Measurements from ENCODE around the gene DEPP1. TPM values are rescaled to one million over a fixed set of nuclear protein-coding genes. Genes with fewer than 3 reads are reported as not detected.
A peak's percentile ranks its signal among the peaks of the same experiment; 100 is the strongest.

Gene DEPP1
- total RNA-seq, 1 donor from 2014 or later: 11.1 TPM

GRCh38 chr10:44979281-44980191 is 927 bp upstream of the DEPP1 start:
- TF ChIP-seq CTCF (IDR thresholded peaks at IDR 0.05; ENCODE audit: unreplicated experiment): no peak
- DNase-seq (ENCODE audit: low spot score in 2 of 2, unreplicated experiment in 2 of 2): no peak
- Mint-ChIP-seq H3K27ac (peak overlapping the region; percentile 91), H3K36me3 (no peaks in the 10 kb centered on the region), H3K9me3 (no peaks in the 10 kb centered on the region), H3K4me3 (no peak overlapping the region), H3K27me3 (ENCODE audit: low read depth) (no peaks in the 10 kb centered on the region), H3K4me1 (peaks cover 64% of the 10 kb centered on the region)

GRCh38 chr10:44978213-44978569 is 418 bp downstream of the DEPP1 start:
- H3K4me1 Mint-ChIP-seq: peaks cover 77% of the 10 kb centered on the region
- H3K36me3 Mint-ChIP-seq: no peaks in the 10 kb centered on the region
- TF ChIP-seq CTCF (IDR thresholded peaks at IDR 0.05; ENCODE audit: unreplicated experiment): no peak
- H3K27ac Mint-ChIP-seq: peak overlapping the region; percentile 91
- H3K9me3 Mint-ChIP-seq: no peaks in the 10 kb centered on the region
- DNase-seq (ENCODE audit: low spot score in 2 of 2, unreplicated experiment in 2 of 2): no peak
- H3K4me3 Mint-ChIP-seq: peak overlapping the region; percentile 72
- no peaks in the 10 kb centered on the region for H3K27me3 Mint-ChIP-seq (ENCODE audit: low read depth)

DNA sequence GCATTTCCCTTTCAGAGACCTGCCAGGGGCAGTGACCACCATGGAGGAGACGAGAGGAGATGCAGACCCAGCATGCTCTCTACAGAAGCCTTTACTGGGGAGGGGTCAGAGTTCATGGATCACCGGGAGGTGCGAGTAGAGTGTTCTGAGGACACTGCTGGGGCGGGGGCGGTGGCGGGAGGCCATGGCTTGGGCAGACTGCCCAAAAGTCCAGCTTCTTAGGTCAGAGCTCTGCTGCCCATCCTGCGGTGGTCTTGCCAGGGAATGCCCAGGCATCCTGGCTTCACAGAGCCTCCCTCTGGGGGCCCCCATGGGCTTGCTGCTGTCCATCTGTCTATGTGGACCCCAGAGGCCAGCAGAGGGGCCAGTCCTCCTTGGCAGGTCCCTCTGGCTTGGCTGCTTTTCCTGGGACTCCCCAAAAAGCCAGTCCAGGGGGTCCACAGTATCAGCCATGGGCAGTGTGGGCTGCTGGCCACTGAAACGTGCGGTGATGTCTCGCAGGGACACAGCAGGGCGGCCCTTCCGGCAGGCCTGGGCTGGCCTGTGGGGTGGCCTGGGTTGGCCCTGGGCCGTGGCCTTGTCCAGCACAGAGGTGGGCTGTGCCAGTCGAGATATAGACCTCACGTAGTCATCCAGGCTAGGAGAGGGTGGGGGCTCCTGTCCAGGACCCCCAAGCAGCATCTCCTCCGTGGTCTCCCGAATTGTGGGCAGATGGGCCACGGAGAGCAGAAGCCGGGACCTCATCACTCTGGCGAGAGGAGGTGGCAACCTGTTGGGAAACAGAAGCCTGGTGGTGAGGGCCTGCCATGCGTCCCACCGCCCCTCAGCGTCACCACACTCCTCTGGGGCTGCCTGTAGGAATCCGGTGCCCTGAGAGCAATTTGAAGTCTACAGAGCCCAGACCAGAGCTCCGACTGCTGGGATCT is 1.1 kb downstream of the DEPP1 start:
- Mint-ChIP-seq H3K27me3 (ENCODE audit: low read depth) (no peaks in the 10 kb centered on the region), H3K9me3 (no peaks in the 10 kb centered on the region), H3K4me3 (peak overlapping the region; percentile 72), H3K4me1 (peaks cover 80% of the 10 kb centered on the region), H3K27ac (peak overlapping the region; percentile 89), H3K36me3 (no peaks in the 10 kb centered on the region)
- no peak for TF ChIP-seq CTCF (IDR thresholded peaks at IDR 0.05; ENCODE audit: unreplicated experiment)
- no peak for DNase-seq (ENCODE audit: low spot score in 2 of 2, unreplicated experiment in 2 of 2)

DNA sequence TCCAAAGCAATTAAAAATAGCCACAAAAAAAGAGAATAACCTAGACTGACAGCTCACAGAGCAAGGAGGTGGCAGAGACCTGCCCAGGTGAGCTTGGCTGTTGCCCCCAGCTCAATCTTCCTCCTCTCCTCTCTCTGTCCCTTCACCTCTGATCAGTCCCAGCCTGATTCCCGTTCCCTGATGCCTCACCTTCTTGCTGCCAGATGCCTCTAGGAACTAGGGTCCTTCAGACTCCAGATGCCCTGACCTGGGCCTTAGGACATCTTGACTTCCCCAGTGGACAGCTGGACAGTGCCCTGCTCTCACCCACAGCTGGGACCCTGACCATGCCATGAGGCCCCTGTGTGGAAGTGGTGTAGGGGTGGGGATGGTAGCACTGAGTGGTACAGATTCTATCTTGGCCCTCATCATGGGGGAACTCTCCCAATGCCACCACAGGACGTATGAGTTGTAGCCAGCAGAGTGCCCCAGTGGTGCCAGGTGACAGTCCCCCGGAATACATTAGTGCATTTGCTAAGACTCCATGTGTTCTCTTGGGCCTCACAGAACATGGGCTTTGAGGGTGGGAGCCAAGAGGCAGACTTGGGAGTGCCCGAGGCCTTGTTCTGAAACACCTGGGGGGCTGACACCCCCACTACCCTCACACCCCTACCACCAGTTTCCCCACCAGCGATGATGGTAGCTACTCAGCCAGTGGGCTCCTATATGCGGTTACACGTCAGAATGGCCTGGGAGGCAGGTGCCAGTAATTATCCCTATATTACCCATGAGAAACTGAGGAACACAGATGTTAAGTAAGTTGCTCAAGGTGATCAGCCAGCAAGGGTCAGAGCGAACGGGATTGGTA is 2.0 kb downstream of the DEPP1 start:
- no peak for DNase-seq (ENCODE audit: low spot score in 2 of 2, unreplicated experiment in 2 of 2)
- Mint-ChIP-seq H3K4me3 (peak overlapping the region; percentile 54), H3K36me3 (peaks cover 3% of the 10 kb centered on the region), H3K4me1 (peaks cover 77% of the 10 kb centered on the region), H3K9me3 (no peaks in the 10 kb centered on the region), H3K27me3 (ENCODE audit: low read depth) (no peaks in the 10 kb centered on the region), H3K27ac (peak overlapping the region; percentile 91)
- no peak for TF ChIP-seq CTCF (IDR thresholded peaks at IDR 0.05; ENCODE audit: unreplicated experiment)
